Measurements from ENCODE around the gene CNTFR.

- TF ChIP-seq POLR2A (IDR thresholded peaks at IDR 0.05) (no peak), CTCF (IDR thresholded peaks at IDR 0.05 in 8 of 11, conservative IDR thresholded peaks at IDR 0.05 in 3 of 11) (no peak), POLR2AphosphoS5 (IDR thresholded peaks at IDR 0.05) (no peak)
Observed at GRCh38 chr9:34627716-34628655, 38.5 kb upstream of the CNTFR start.
